HepG2 (cell line): ENCODE data around the gene AKT3. TPM values are rescaled to one million over a fixed set of nuclear protein-coding genes. Genes with fewer than 3 reads are reported as not detected.

Source experiments
- ATAC-seq: fragments of 200-7000 bp; cut with Tn5 transposase; 3 replicates; pipeline ENCODE4 v1.9.1; 2020; ENCODE audit warnings: mild to moderate bottlenecking, moderate library complexity
- BruUV-seq: library from RNA; stranded (reverse); fragments of 400-500 nt; replicated peaks from 2 replicates; lab custom pipeline; 2021; lab: Mats Ljungman, UMichigan
- CTCF ChIA-PET: fragments of 300-600 bp; formaldehyde crosslinking; extraction: SDS; loops from one replicate; lab custom pipeline; 2021; ENCODE audit warnings: low total read pairs, inconsistent platforms, low intra/inter-chr PET ratio; lab: Yijun Ruan, JAX
- POLR2A ChIA-PET: fragments of 350-600 bp; sonication (Branson Sonifier 250); formaldehyde crosslinking; loops from one replicate; lab custom pipeline; 2020; ENCODE audit warnings: antibody characterized with exemption, inconsistent platforms; lab: Yijun Ruan, JAX
- DNase-seq: peaks from one replicate; pipeline ENCODE4 v3.0.0-alpha.2; 2015; ENCODE audit warnings: low spot score
- FAIRE-seq: peaks from 3 replicates; lab custom pipeline; 2011; peaks lifted over from hg19 to GRCh38; lab: Jason Lieb, UNC
- H2AFZ ChIP-seq: one replicate; pipeline ENCODE4 v1.6.1; 2011; ENCODE audit warnings: low read length, inconsistent platforms
- H3K27ac ChIP-seq: fragments of 300-600 bp; 3 replicates; pipeline ENCODE4 v1.8.0; 2011; ENCODE audit warnings: mixed run types, mild to moderate bottlenecking, mixed read lengths, low read length, inconsistent platforms; ENCODE audit not compliant: insufficient read depth; ENCODE audit errors: extremely low read length
- H3K27me3 ChIP-seq, 2 experiments: fragments of 200-600 bp in 1 of 2; 2 replicates in 1 of 2; 3 replicates in 1 of 2; pipeline versions ENCODE4 v1.6.0 to v1.8.0; 2011; ENCODE audit warnings: low read length in 2 of 2, mild to moderate bottlenecking in 2 of 2, moderate library complexity in 2 of 2, inconsistent platforms in 1 of 2; ENCODE audit not compliant: insufficient read depth in 2 of 2, control insufficient read depth in 1 of 2
- H3K36me3 ChIP-seq, 2 experiments: fragments of 200-600 bp in 1 of 2; replicated peaks in 1 of 2; 2 replicates in 1 of 2; 3 replicates in 1 of 2; pipeline versions ENCODE4 v1.5.1 to v1.8.0; 2011; ENCODE audit warnings: low read length in 2 of 2, inconsistent platforms in 1 of 2; ENCODE audit not compliant: insufficient read depth in 2 of 2, control insufficient read depth in 1 of 2
- H3K4me1 ChIP-seq: 2 replicates; pipeline ENCODE4 v1.5.1; 2012; ENCODE audit warnings: low read length, inconsistent platforms; ENCODE audit not compliant: insufficient read depth
- H3K4me2 ChIP-seq: 2 replicates; pipeline ENCODE4 v1.6.0; 2011; ENCODE audit warnings: low read depth, low read length, inconsistent platforms
- H3K4me3 ChIP-seq, 3 experiments: fragments of 200-600 bp in 1 of 3; sonication (generic), shearing (Covaris generic) in 1 of 3; replicated peaks in 1 of 3; 2 replicates each; pipeline ENCODE4 v1.5.1; 2011 to 2016; ENCODE audit warnings: low read length in 3 of 3, inconsistent platforms in 2 of 3, low read depth in 2 of 3, mild to moderate bottlenecking in 2 of 3, control low read depth in 1 of 3, mixed read lengths in 1 of 3; ENCODE audit not compliant: insufficient read depth in 1 of 3
- H3K79me2 ChIP-seq: one replicate; pipeline ENCODE4 v1.6.1; 2011; ENCODE audit warnings: low read length, inconsistent platforms; ENCODE audit not compliant: insufficient read depth
- H3K9ac ChIP-seq: 2 replicates; pipeline ENCODE4 v1.6.0; 2011; ENCODE audit warnings: mild to moderate bottlenecking, low read depth, low read length, inconsistent platforms; ENCODE audit not compliant: insufficient read depth
- H3K9me3 ChIP-seq: 2 replicates; pipeline ENCODE4 v1.5.1; 2012; ENCODE audit warnings: mild to moderate bottlenecking, low read length
- H4K20me1 ChIP-seq: 2 replicates; pipeline ENCODE4 v1.6.0; 2011; ENCODE audit warnings: inconsistent platforms, mild to moderate bottlenecking, low read length, moderate library complexity; ENCODE audit not compliant: insufficient read depth
- BATF2 ChIP-seq: sonication (generic); formaldehyde crosslinking; IDR thresholded peaks from 2 replicates; pipeline ENCODE4 v1.8.0; 2022; ENCODE audit warnings: mild to moderate bottlenecking, missing genetic modification reagents, moderate library complexity
- POLR2A ChIP-seq, 2 experiments: IDR thresholded peaks; 2 replicates each; pipeline ENCODE4 v1.6.1; 2011; ENCODE audit warnings: low read depth in 2 of 2, low read length in 2 of 2, mild to moderate bottlenecking in 1 of 2, moderate library complexity in 1 of 2; ENCODE audit not compliant: insufficient read depth in 1 of 2
- ZBTB20 ChIP-seq: sonication (generic); formaldehyde crosslinking; IDR thresholded peaks from 2 replicates; pipeline ENCODE4 v1.8.1; 2023; ENCODE audit warnings: missing genetic modification reagents, low read depth, mild to moderate bottlenecking, borderline replicate concordance
- ZNF496 ChIP-seq: sonication (generic); formaldehyde crosslinking; IDR thresholded peaks from 2 replicates; pipeline ENCODE4 v1.8.1; 2023; ENCODE audit warnings: mild to moderate bottlenecking, moderate library complexity, missing genetic modification reagents; ENCODE audit not compliant: insufficient replicate concordance
- ZNF770 ChIP-seq: sonication (generic); formaldehyde crosslinking; IDR thresholded peaks from 2 replicates; pipeline ENCODE4 v1.5.0; 2020; ENCODE audit warnings: mild to moderate bottlenecking, missing genetic modification reagents
- WGBS: methylation state at CpG from one replicate; pipeline ENCODE4 v1.1.6; 2017; ENCODE audit warnings: low lambda C conversion rate; 5-methylcytosine and 5-hydroxymethylcytosine counted together
- in situ Hi-C: cut with HindIII; loops from 2 replicates; pipeline ENCODE4 v1.10.0; 2017; ENCODE audit warnings: low pct_unique_long_range_greater_than_20kb; ENCODE audit not compliant: extremely low pct_ligation_motif_present
- intact Hi-C: fragments of 100-400 bp; cut with micrococcal nuclease; formaldehyde crosslinking; loops from one replicate; pipeline ENCODE4 v1.10.0; 2022; ENCODE audit not compliant: unreplicated experiment
- polyA plus RNA-seq, 8 experiments: library from polyadenylated mRNA; depleted of rRNA in 3 of 8; stranded (reverse) in 7 of 8; unstranded in 1 of 8; fragments of >200 nt; fragmentation: Illumina TruSeq in 4 of 8; extraction: Trizol in 4 of 8; gene quantifications; 2 replicates each; pipeline versions ENCODE4 v1.2.1 to v1.2.3, GENCODE V29; 2011 to 2016; ENCODE audit warnings: low read depth in 4 of 8, missing spikeins in 1 of 8, mixed read lengths in 1 of 8; ENCODE audit not compliant: insufficient read depth in 1 of 8
- total RNA-seq, 5 experiments: library from RNA; depleted of rRNA; stranded (reverse); fragments of >200 nt; fragmentation: Illumina TruSeq; extraction: Trizol; gene quantifications; 2 replicates each; pipeline ENCODE4 v1.2.3, GENCODE V29; 2016; ENCODE audit warnings: low read depth in 1 of 5

Gene AKT3
- total and polyA plus RNA-seq, 2 of the 13 experiments (the other 11 are each of a cell fraction or from before 2014, with no cell fraction given): 0.07 TPM

DNA sequence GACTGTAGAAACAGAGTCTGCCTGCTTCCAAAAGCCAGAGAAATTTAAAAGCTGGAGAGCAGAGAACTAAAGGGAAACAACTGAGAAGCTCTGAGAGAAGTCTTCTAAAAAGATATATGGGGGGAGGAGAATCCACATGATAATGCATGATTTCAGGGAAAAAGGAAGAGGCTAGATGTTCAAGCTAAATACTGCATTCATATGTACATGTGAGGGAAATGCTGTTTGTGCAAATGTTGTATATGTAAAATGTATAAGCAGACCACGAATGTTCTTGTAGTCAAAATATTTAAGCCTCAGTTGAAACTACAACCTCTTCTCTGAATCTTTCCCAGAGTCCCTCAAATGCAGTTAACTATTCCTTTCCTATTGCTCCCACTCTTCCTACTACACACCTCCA is 79.2 kb downstream of the AKT3 start:
- ATAC-seq (no peak), DNase-seq (no peak), FAIRE-seq (no peak)
- intact Hi-C loops: no loop called here
- Histone ChIP-seq H4K20me1 (no peaks in the 10 kb centered on the region), H3K9ac (no peak overlapping the region), H3K27me3 (no peaks in the 10 kb centered on the region; a peak in 1 of 5 replicates), H3K9me3 (no peaks in the 10 kb centered on the region), H3K4me1 (no peaks in the 10 kb centered on the region), H3K27ac (no peak overlapping the region), H3K4me2 (no peak overlapping the region), H2AFZ (no peak overlapping the region), H3K79me2 (no peaks in the 10 kb centered on the region), H3K4me3 (no peak overlapping the region), H3K36me3 (no peaks in the 10 kb centered on the region)
- no TSS peak for BruUV-seq
- TF ChIP-seq BATF2 (CRISPR knock-in tag): no peak
- POLR2A ChIA-PET: no interaction called here
- in situ Hi-C loops: no loop called here
- CTCF ChIA-PET: no interaction called here
- 0% methylated on average over 1 of the region's 1 CpG for WGBS

DNA sequence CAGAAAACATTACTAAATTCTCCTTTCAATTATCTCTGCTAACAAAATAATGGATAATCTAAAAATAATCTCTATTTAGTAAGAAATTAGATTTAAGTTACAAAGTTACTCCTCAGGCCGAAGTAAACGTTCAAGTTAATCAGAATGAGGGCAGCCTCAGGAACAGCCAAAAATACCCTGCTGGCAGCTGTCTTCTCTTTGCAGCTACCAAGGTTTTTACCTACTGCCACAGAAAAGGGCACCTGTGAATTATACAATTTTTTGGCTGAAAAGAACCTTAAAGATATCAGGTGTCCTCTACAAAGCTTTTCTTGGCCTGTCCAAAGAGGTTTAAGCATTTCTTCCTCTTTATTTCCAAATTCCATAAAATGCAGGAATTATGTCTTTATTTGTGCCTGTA is 84.4 kb downstream of the AKT3 start:
- POLR2A ChIA-PET: no interaction called here
- Histone ChIP-seq H2AFZ (no peak overlapping the region), H3K4me1 (no peaks in the 10 kb centered on the region), H3K27ac (no peak overlapping the region), H3K4me2 (no peak overlapping the region), H3K9me3 (no peaks in the 10 kb centered on the region), H3K27me3 (no peaks in the 10 kb centered on the region), H3K4me3 (no peak overlapping the region), H3K36me3 (no peaks in the 10 kb centered on the region), H3K79me2 (no peaks in the 10 kb centered on the region), H4K20me1 (no peaks in the 10 kb centered on the region), H3K9ac (no peak overlapping the region)
- BruUV-seq: no TSS peak
- intact Hi-C loops: no loop called here
- CTCF ChIA-PET: no interaction called here
- 2% methylated on average over 2 of the region's 2 CpGs for WGBS
- no peak for FAIRE-seq
- TF ChIP-seq ZNF496 (CRISPR knock-in tag) (no peak), ZNF770 (no peak), ZBTB20 (no peak), POLR2A (IDR thresholded peaks at IDR 0.05; ENCODE audit: insufficient read depth in 1 of 2, low read depth in 2 of 2, low read length in 2 of 2) (no peak)
- DNase-seq: no peak
- ATAC-seq: no peak
- in situ Hi-C loops: no loop called here
